T47D (cell line): ENCODE data around the gene NTM.

Source experiments
- DNase-seq, 2 experiments: peaks; one replicate each; pipeline versions ENCODE4 v3.0.0 to v3.0.0-alpha.2; 2011 to 2012; ENCODE audit warnings: low read depth in 1 of 2, low spot score in 1 of 2
- JUND ChIP-seq: IDR thresholded peaks from 2 replicates; pipeline ENCODE4 v1.6.1; 2012; ENCODE audit warnings: low read depth
- in situ Hi-C: cut with HindIII; loops from 2 replicates; pipeline ENCODE4 v1.10.0; 2016; ENCODE audit warnings: low sequenced_read_pairs, low pct_unique_long_range_greater_than_20kb

The NTM gene

DNA sequence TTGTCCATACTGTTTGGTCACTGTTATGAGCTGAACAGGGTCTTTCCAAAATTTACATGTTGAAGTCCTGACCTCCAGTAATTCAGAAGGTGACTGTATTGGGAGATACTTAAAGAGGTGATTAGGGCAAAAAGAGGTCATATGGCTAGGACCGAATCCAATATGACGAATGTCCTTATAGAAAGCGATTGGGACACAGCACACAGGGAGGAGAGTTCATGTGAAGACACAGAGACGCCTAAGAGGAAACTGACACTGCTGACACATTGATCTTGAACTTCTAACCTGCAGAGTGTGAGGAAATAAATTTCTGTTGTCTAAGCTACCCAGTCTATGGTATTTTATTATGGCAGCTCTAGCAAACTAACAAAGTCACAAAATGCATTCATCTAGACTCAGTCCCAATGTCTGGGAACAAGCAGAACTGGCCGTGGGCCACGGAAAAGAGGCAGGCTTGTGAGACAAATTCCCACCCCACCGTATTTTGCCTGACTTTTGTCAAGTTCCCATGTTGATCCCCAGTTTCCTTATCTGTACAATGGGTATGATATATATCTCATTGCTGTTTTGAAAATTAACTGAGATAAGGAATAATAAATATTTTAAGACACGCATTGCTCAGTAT lies 295.0 kb downstream of the NTM start:
- in situ Hi-C loops, result no loop called here
- no peak for TF ChIP-seq JUND
- no peak for DNase-seq

GRCh38 chr11:131666006-131666405 lies 295.6 kb downstream of the NTM start:
- in situ Hi-C loops, result no loop called here
- no peak for DNase-seq
- no peak for TF ChIP-seq JUND

DNA sequence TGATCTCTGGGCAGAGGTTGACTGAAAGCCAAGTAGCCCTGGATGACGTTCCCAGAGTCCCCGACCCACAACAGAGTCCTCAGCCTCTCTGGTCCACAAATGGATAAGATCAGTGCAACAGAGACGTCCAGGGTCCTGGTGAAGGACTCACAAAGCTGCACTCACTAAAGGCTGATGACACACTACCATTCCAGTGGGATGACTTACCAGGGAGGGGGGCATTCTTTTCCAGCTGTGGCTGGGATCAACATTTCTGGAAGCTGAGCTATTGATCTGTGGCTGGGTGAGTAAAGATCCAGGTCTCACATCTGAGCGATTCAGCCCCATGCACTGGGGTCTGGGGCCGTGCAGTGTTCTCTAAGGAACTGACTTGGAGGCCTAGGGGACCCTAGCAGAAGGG lies 296.2 kb downstream of the NTM start:
- no peak for TF ChIP-seq JUND
- no peak for DNase-seq
- in situ Hi-C loops, result no loop called here

DNA sequence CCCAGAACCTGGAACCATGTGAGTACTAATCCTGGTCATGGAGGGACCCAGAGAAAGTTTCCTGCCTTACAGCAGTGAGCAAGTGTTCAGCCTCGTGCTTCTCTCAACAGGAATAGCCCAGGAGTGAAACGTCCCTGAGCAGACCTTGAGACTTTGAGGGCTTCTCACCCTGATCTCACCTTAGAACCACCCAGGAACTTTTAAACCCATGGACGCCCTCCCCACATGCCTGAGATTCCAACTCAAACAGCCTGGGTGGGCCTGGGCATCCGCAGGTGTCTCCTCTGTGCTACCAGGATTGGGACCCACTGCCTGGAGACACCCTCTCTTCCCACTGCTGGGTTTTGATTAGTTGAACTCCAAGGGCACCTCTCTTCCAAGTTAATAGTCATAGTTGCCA lies 297.2 kb downstream of the NTM start:
- TF ChIP-seq JUND, result no peak
- no peak for DNase-seq
- in situ Hi-C loops, result no loop called here

GRCh38 chr11:131668500-131669400 lies 298.3 kb downstream of the NTM start:
- DNase-seq, result peak; percentile 49 to 67
- no peak for TF ChIP-seq JUND
- in situ Hi-C loops, result no loop called here

- TF ChIP-seq JUND, result no peak
- in situ Hi-C loops, result no loop called here
- DNase-seq, result no peak
Measured at GRCh38 chr11:131669401-131669780, 299.0 kb downstream of the NTM start.

DNA sequence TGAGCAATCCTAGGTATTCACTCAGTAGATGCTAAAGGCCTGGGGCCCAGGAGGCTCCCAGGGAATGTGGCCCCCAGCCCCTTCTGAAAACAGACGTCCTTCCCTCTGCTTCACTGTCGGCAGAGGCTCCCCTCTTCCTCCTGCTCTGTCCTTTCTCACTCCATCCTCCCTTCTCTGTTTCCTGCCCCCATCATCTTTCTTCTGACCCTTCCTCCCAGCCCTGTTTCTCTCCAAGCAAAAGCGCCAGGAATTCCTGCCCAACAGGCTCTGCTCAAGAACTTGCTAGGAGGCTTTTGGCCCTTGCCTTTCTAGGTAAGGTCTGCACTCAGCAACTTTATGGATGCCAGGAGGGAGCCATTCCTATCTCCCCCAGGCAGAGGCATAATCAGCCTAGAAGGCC lies 300.5 kb downstream of the NTM start:
- TF ChIP-seq JUND, result no peak
- in situ Hi-C loops, result no loop called here
- DNase-seq, result peak in 1 of 2 experiments; percentile 50

- no peak for TF ChIP-seq JUND
- in situ Hi-C loops, result no loop called here
- no peak for DNase-seq
Measured at GRCh38 chr11:131671320-131671719, 300.9 kb downstream of the NTM start.

GRCh38 chr11:131671734-131672133 lies 301.3 kb downstream of the NTM start:
- TF ChIP-seq JUND, result no peak
- no peak for DNase-seq
- in situ Hi-C loops, result no loop called here

DNA sequence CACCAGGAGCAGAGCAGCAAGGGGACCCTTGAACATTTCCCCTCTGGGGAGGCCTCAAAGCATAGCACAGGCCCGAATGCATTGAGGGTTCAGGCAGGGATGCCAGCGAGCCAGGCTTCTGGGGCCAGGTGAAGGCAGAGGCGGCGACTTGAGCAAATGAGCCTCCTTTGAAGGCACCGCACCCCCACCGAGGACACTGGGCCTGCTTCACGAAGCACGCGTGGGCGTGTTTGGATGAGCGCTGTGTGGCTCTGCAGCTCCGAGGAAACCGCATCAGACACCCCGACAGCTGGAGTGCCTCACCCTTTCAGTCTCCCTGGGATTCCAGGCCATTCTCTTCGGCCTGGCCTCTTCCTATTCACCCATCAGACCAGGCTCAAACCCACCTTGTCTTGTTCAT lies 301.8 kb downstream of the NTM start:
- in situ Hi-C loops, result no loop called here
- TF ChIP-seq JUND, result no peak
- DNase-seq, result no peak

GRCh38 chr11:131674051-131674755 lies 303.8 kb downstream of the NTM start:
- in situ Hi-C loops, result no loop called here
- peak; percentile 84 to 91 for DNase-seq
- no peak for TF ChIP-seq JUND

DNA sequence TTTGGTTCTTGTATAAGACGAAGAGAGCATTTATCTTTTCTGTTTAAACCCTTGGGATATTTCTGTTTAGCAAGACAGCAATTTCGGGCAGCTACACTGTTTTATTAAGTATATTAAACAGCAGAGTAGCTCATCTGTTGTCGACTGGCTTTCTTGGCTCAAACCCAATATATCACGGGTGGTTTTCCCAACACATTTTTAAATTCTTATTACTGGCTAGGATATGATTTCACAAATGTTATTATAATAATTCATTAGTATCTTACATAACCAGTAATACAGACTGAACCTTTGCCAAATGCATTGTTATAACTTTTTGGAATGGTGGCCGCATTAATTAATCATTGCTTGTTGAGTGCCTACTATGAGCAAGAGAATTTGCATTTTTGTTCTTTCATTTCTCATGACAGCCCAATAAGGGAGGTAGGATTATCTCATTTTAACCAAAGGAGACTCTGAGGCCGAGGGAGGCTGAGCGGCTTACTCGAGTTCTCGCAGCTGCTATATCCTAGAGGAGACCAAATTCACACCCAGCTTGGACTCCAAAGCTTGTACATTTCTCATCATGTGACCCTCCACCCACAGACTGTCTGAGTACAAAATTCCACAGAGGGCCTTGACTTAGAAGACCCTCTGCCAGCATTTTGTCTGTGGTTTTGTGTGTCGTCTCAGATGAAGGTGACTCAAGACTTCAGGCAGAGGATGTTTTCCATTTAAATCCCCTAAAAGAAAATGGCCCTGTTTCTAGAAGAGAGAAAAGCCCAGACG lies 304.9 kb downstream of the NTM start:
- in situ Hi-C loops, result no loop called here
- no peak for TF ChIP-seq JUND
- no peak for DNase-seq
